RWPE1 (cell line): Measurements from ENCODE around the gene RALGDS.
"Not testable (repeated sequence)": the region's sequence is repeated elsewhere in the genome, so short reads cannot be mapped to it uniquely, and the experiment has no call there.

Source experiments
- CTCF ChIA-PET: fragments of 350-600 bp; sonication (Branson Sonifier 250); formaldehyde crosslinking; extraction: SDS; loops from one replicate; lab custom pipeline; 2021; lab: Yijun Ruan, JAX
- POLR2A ChIA-PET: fragments of 400-600 bp; formaldehyde crosslinking; extraction: SDS; loops from one replicate; lab custom pipeline; 2020; ENCODE audit warnings: antibody characterized with exemption; ENCODE audit not compliant: low non-redundant PET; lab: Yijun Ruan, JAX
- DNase-seq: peaks from one replicate; pipeline ENCODE4 v3.0.0; 2012; ENCODE audit warnings: low spot score
- H3K27ac ChIP-seq: fragments of 450-650 bp; 2 replicates; pipeline ENCODE4 v1.5.1; 2017
- CTCF ChIP-seq: fragments of 450-650 bp; conservative IDR thresholded peaks from 2 replicates; pipeline ENCODE4 v1.5.1; 2017; ENCODE audit warnings: low read depth, mild to moderate bottlenecking

The RALGDS gene

GRCh38 chr9:133080161-133080560, 40.9 kb downstream of the RALGDS start:
- POLR2A ChIA-PET: no interaction called here
- DNase-seq: no peak
- CTCF ChIA-PET: interaction anchor here (0.6 kb wide), 1 partner anchor 22 kb away, joined by 4 read pairs; no protein-coding TSS in a partner anchor

GRCh38 chr9:133078486-133078885, 42.6 kb downstream of the RALGDS start:
- DNase-seq: no peak
- no peak overlapping the region for H3K27ac ChIP-seq
- no peak for TF ChIP-seq CTCF
- CTCF ChIA-PET: interaction anchor here (1.0 to 1.5 kb wide), 2 partner anchors 56 to 69 kb away, joined by 3 to 4 read pairs; no protein-coding TSS in a partner anchor
- POLR2A ChIA-PET: no interaction called here

More at GRCh38 chr9:133080161-133080560, 40.9 kb downstream of the RALGDS start:
- no peak overlapping the region for H3K27ac ChIP-seq
- no peak for TF ChIP-seq CTCF

- CTCF ChIA-PET: interaction anchor here (1.1 to 1.7 kb wide), 3 partner anchors 28 to 82 kb away, joined by 3 to 8 read pairs (median 4); no protein-coding TSS in a partner anchor
- no peak overlapping the region for H3K27ac ChIP-seq
- DNase-seq: no peak
- POLR2A ChIA-PET: no interaction called here
- no peak for TF ChIP-seq CTCF
Observed at GRCh38 chr9:133076691-133077090, 44.3 kb downstream of the RALGDS start.

- ChIA-PET POLR2A (no interaction called here), CTCF (interaction anchor here (1.0 to 1.5 kb wide), 5 partner anchors 9 to 82 kb away, joined by 3 to 6 read pairs (median 4); no protein-coding TSS in a partner anchor)
- DNase-seq: no peak
- no peak overlapping the region for H3K27ac ChIP-seq
- TF ChIP-seq CTCF: no peak
Observed at GRCh38 chr9:133075925-133076630, 45.0 kb downstream of the RALGDS start.

GRCh38 chr9:133074111-133074651, 46.9 kb downstream of the RALGDS start:
- TF ChIP-seq CTCF: no peak
- DNase-seq: no peak
- ChIA-PET CTCF (interaction anchor here (0.7 to 1.0 kb wide), 4 partner anchors 68 to 657 kb away, joined by 3 to 4 read pairs (median 3); no protein-coding TSS in a partner anchor), POLR2A (no interaction called here)
- H3K27ac ChIP-seq: no peak overlapping the region

GRCh38 chr9:133073086-133074014, 47.7 kb downstream of the RALGDS start:
- DNase-seq: no peak
- ChIA-PET CTCF (interaction anchor here (0.7 to 0.9 kb wide), 2 partner anchors 74 to 656 kb away, joined by 3 read pairs; no protein-coding TSS in a partner anchor), POLR2A (no interaction called here)

GRCh38 chr9:133072210-133072609, 48.8 kb downstream of the RALGDS start:
- CTCF ChIA-PET: interaction anchor here (0.8 kb wide), 1 partner anchor 31 kb away, joined by 4 read pairs; no protein-coding TSS in a partner anchor
- peak overlapping the region; percentile 4 for H3K27ac ChIP-seq
- DNase-seq, POLR2A ChIA-PET: not testable (repeated sequence)

More at GRCh38 chr9:133073086-133074014, 47.7 kb downstream of the RALGDS start:
- no peak for TF ChIP-seq CTCF
- H3K27ac ChIP-seq: peak overlapping the region; percentile 1; the same call in 1 of the 2 replicates
